Subcutaneous adipose tissue (tissue), 4 donors: ENCODE data around the gene WFDC1. TPM values are rescaled to one million over a fixed set of nuclear protein-coding genes. Genes with fewer than 3 reads are reported as not detected.

Experiments used
- CTCF ChIP-seq: fragments of 450-650 bp; IDR thresholded peaks from one replicate; pipeline ENCODE4 v1.5.1; 2016; ENCODE audit warnings: low read depth, mild to moderate bottlenecking, control low read depth, antibody characterized with exemption, moderate library complexity
- total RNA-seq, 4 donors: library from RNA; depleted of rRNA; stranded (reverse); fragments of >200 nt; gene quantifications; one replicate each; pipeline ENCODE4 v1.1.0, GENCODE V29; 2016

The WFDC1 gene
- total RNA-seq, 4 donors from 2014 or later: 0.38 to 0.98 (median 0.44) TPM; not detected in 1

- TF ChIP-seq CTCF: no peak
These were observed 21.8 kb upstream of the WFDC1 start for GRCh38 chr16:84272740-84273320.

- TF ChIP-seq CTCF: no peak
These were observed 20.2 kb upstream of the WFDC1 start for GRCh38 chr16:84274515-84274914.

- no peak for TF ChIP-seq CTCF
These were observed 19.0 kb upstream of the WFDC1 start for GRCh38 chr16:84275585-84276151.

- no peak for TF ChIP-seq CTCF
These were observed 17.3 kb upstream of the WFDC1 start for GRCh38 chr16:84277244-84277823.

- TF ChIP-seq CTCF: no peak
These were observed 16.3 kb upstream of the WFDC1 start for GRCh38 chr16:84278333-84278732.

- no peak for TF ChIP-seq CTCF
These were observed 15.7 kb upstream of the WFDC1 start for GRCh38 chr16:84278968-84279367.

- no peak for TF ChIP-seq CTCF
These were observed 14.8 kb upstream of the WFDC1 start for GRCh38 chr16:84279881-84280280.
